ENCODE data around the gene EBF3. TPM values are rescaled to one million over a fixed set of nuclear protein-coding genes. Genes with fewer than 3 reads are reported as not detected.

Gene EBF3
- total and polyA plus RNA-seq, 2 experiments from 2014 or later, result 0.27 to 0.49 TPM

- no peaks in the 10 kb centered on the region for H4K20me1 ChIP-seq (replicated peaks; ENCODE audit: insufficient read depth)
- no peak overlapping the region for H3K4me3 ChIP-seq
- no peaks in the 10 kb centered on the region for H3K36me3 ChIP-seq (ENCODE audit: insufficient read depth)
- no peak overlapping the region for H2AFZ ChIP-seq
- H3K4me3 Mint-ChIP-seq, result no peak overlapping the region
- DNase-seq (ENCODE audit: low spot score), result no peak
- no peak overlapping the region for H3K27ac ChIP-seq (ENCODE audit: low read depth)
- no peaks in the 10 kb centered on the region for H3K9me2 ChIP-seq (ENCODE audit: insufficient read depth)
- no peaks in the 10 kb centered on the region for H3K4me1 ChIP-seq (ENCODE audit: insufficient read depth)
- no peak overlapping the region for H3K4me2 ChIP-seq
- no peaks in the 10 kb centered on the region for H3K36me3 Mint-ChIP-seq (ENCODE audit: low read depth)
- H3K27me3 ChIP-seq (ENCODE audit: insufficient read depth), result no peaks in the 10 kb centered on the region
- H3K79me2 ChIP-seq (replicated peaks; ENCODE audit: insufficient read depth), result no peaks in the 10 kb centered on the region
- no peak overlapping the region for H3K27ac Mint-ChIP-seq
- TF ChIP-seq ZNF331 (CRISPR knock-in tag; IDR thresholded peaks at IDR 0.05; ENCODE audit: low read depth) (no peak), STAT1 (IDR thresholded peaks at IDR 0.05; ENCODE audit: unreplicated experiment) (no peak), CREB1 (CRISPR knock-in tag; IDR thresholded peaks at IDR 0.05; ENCODE audit: low read depth) (no peak), CTCF (conservative IDR thresholded peaks at IDR 0.05; ENCODE audit: low read depth in 2 of 2) (no peak), REST (IDR thresholded peaks at IDR 0.05; ENCODE audit: unreplicated experiment) (no peak), JUNB (IDR thresholded peaks at IDR 0.05; ENCODE audit: unreplicated experiment) (no peak), EZH2 (IDR thresholded peaks at IDR 0.05; ENCODE audit: low read depth, unreplicated experiment) (no peak), POLR2AphosphoS5 (IDR thresholded peaks at IDR 0.05; ENCODE audit: low read depth) (no peak), NANOG (IDR thresholded peaks at IDR 0.05; ENCODE audit: borderline replicate concordance) (no peak), ZNF462 (CRISPR knock-in tag; IDR thresholded peaks at IDR 0.05) (no peak), EZH2phosphoT487 (IDR thresholded peaks at IDR 0.05; ENCODE audit: unreplicated experiment) (no peak), ZNF114 (CRISPR knock-in tag; IDR thresholded peaks at IDR 0.05) (no peak), ETS1 (IDR thresholded peaks at IDR 0.05) (no peak)
- no peaks in the 10 kb centered on the region for H3F3A ChIP-seq (replicated peaks; ENCODE audit: low read depth)
- H3K9me3 Mint-ChIP-seq, result no peaks in the 10 kb centered on the region
- H3K27me3 Mint-ChIP-seq (ENCODE audit: insufficient read depth, low read depth, poor library complexity), result peaks cover 2% of the 10 kb centered on the region
- no peak for ATAC-seq
- H3K4me1 Mint-ChIP-seq, result no peaks in the 10 kb centered on the region
Observed at GRCh38 chr10:129938460-129938859, 25.6 kb downstream of the EBF3 start.
